ENCODE data around the gene AMHR2.
"Not testable (repeated sequence)": the region's sequence is repeated elsewhere in the genome, so short reads cannot be mapped to it uniquely, and the experiment has no call there.

Gene AMHR2

DNA sequence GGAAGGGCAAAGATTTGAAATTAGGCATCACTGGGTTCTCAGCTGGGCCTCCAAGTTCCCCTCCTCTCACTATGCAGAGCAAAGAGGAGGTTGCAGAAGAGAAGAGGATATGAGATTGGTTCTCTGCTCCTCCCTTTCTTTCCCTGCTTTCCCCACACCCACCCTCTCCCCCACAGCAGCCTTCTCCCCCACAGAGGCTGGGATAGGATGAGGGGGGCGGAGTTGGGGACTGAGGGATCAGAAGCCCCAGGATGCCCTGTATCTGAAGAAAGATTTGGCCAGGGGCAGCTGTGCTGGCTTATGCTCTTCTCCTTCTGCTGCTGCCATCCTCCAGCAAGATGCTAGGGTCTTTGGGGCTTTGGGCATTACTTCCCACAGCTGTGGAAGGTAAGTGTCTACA lies at the start of gene AMHR2:
Gene AMHR2, plus strand, starts transcription at position 259 of the 400 bp plus-strand sequence. Its CDS starts 80 bp downstream, at position 339.
- no peak for DNase-seq

DNA sequence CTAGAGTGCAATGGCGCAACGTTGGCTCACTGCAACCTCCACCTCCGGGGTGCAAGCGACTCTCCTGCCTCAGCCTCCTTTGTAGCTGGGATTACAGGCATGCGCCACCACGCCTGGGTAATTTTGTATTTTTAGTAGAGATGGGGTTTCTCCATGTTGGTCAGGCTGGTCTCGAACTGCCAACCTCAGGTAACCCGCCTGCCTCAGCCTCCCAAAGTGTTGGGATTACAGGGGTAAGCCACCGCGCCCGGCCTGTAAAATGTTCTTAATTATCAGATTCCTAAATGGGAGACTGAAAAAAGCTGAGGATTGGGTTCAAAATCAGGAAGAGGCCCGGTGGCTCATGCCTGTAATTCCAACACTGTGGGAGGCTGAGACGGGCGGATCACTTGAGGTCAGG lies 49.4 kb upstream of the AMHR2 start:
- not testable (repeated sequence) for DNase-seq

DNA sequence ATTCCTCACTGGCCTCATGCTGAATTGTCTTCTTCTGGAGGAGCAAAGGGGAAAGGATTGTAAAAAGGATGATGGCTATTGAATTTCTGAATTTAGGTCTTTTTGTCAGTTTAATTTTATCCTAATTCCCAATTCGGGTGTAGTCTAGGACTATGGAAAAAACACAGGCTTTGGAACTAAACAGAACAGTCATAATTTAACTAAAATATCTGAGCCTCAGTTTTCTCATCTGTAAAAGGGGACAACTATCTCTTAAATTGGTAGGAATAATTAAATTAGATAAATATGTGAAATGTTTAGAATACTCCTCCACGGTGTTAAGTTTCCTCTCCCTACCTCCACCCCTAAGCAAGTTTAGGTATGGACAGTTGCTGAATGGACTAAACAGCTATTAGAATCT lies 46.9 kb upstream of the AMHR2 start:
- no peak for DNase-seq

- DNase-seq: no peak
These were observed 45.4 kb upstream of the AMHR2 start for GRCh38 chr12:53378222-53378621.

DNA sequence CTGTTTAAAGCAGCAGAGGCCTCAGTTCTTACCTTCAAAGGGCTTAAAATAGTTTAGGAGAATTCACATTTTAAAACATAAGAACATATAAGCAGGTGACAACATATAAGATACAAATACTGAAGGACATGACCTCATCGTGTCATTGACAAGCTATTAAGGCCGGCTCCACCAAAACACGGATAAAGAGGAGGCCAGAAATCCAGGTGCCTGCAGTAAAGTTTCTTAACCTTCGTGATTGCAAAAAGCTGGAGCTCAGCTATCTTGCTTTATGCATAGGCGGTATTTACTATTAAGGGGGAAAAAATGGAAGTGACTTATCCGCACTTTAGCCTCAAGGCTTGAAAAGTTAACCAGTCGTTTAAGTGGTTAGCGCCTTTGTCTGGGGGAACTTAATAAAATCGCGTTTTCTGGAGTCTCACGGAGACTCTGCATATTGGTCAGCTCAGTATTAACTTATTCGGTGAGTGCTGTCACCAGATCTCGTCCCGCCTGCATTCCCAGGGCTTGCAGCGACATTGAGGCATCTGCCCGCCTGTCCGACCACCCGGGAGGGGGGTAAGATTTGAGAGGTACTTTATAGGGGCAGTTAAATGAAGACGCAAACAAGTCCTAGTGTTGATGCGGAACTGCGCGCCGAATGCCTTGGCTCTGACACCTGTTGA lies 44.8 kb upstream of the AMHR2 start:
- no peak for DNase-seq

- peak; percentile 98 to 100 (median 100) for DNase-seq
These were observed 44.1 kb upstream of the AMHR2 start for GRCh38 chr12:53379389-53380103.

- DNase-seq: peak; percentile 94 to 99 (median 97)
These were observed 43.4 kb upstream of the AMHR2 start, which contains the start of gene SP1 for GRCh38 chr12:53380104-53380793. SP1 (plus strand) TSS chr12:53380176; CDS start chr12:53380292, 116 bp downstream.

GRCh38 chr12:53380794-53381730 lies 42.6 kb upstream of the AMHR2 start:
- DNase-seq: peak; percentile 70 to 78 (median 77)

DNA sequence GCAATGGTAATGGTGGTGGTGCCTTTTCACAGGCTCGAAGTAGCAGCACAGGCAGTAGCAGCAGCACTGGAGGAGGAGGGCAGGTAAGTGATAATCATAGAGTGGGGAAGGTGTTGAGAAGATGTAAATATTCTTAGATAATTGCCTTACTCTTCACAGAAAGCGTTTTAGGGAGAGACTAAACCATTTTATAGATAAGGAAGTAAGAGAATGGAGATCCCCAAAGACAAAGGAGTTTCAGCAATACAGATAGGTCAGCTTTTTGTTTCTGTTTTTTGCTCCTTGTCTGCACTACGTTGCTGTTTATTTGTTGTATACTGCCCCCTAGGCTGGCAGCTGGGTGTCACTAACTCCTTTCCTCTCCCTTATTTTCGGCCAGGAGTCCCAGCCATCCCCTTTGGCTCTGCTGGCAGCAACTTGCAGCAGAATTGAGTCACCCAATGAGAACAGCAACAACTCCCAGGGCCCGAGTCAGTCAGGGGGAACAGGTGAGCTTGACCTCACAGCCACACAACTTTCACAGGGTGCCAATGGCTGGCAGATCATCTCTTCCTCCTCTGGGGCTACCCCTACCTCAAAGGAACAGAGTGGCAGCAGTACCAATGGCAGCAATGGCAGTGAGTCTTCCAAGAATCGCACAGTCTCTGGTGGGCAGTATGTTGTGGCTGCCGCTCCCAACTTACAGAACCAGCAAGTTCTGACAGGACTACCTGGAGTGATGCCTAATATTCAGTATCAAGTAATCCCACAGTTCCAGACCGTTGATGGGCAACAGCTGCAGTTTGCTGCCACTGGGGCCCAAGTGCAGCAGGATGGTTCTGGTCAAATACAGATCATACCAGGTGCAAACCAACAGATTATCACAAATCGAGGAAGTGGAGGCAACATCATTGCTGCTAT lies 41.7 kb upstream of the AMHR2 start:
- peak; percentile 92 to 95 (median 93) for DNase-seq

- no peak for DNase-seq
These were observed 40.4 kb upstream of the AMHR2 start for GRCh38 chr12:53383258-53383657.

DNA sequence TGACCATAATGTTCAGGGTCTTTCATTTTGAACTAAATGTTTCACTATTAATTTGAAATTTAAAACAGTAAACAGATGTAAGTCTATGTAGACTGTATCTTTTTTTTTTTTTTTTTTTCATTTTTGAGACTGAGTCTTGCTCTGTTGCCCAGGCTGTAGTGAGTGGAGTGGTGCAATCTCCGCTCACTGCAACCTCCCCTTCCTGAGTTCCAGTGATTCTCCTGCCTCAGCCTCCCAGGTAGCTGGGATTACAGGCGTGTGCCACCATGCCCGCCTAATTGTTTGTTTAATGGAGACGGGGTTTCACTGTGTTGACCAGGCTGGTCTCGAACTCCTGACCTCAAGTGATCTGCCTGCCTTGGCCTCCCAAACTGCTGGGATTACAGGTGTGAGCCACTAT lies 37.3 kb upstream of the AMHR2 start:
- DNase-seq: not testable (repeated sequence)

GRCh38 chr12:53388932-53389331 lies 34.7 kb upstream of the AMHR2 start:
- DNase-seq: no peak

GRCh38 chr12:53389702-53390101 lies 34.0 kb upstream of the AMHR2 start:
- DNase-seq: no peak

DNA sequence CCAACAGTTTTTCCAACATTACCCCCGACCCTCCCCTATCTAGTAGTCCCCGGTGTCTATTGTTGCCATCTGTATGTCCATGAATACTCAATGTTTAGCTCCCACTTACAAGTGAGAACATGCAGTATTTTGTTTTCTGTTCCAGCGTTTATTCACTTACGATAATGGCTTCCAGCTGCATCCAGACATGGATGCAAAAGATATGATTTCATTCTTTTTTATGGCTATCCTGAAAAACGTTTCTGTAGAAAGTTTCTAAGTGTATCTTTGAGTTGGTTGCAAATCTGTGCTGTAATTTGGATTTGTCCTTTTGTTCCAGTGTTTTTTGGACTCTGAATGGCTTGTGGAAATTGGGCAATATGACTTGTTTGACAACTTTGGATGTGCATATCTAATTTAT lies 31.9 kb upstream of the AMHR2 start:
- DNase-seq: no peak

- no peak for DNase-seq
These were observed 23.8 kb upstream of the AMHR2 start for GRCh38 chr12:53399896-53400295.

DNA sequence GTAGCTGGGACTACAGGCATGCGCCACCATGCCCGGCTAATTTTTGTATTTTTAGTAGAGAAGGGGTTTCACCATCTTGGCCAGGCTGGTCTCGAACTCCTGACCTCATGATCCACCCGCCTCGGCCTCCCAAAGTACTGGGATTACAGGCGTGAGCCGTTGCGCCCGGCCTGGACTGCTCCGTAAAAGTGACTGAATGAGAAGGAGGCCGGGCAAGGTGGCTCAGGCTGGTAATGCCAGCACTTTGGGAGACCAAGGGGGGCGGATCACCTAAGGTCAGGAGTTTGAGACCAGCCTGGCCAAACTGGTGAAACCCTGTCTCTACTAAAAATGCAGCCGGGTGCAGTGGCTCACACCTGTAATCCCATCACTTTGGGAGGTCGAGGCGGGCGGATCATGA lies 21.3 kb upstream of the AMHR2 start:
- not testable (repeated sequence) for DNase-seq

DNA sequence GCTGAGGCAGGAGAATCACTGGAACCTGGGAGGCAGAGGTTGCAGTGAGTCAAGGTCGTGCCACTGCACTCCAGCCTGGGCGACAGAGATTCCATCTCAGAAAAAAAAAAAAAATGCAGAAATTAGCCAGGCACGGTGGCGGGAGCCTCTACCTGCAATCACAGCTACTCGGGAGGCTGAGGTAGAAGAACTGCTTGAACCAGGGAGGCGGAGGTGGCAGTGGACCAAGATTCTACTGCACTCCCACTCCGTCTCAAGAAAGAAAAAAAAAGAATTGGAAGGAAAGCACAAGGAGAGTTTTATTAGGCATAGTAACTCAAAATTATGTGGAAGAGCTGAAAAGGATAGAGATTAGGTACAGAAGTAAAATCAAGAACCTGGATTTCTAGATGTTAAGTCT lies 20.8 kb upstream of the AMHR2 start:
- no peak for DNase-seq

DNA sequence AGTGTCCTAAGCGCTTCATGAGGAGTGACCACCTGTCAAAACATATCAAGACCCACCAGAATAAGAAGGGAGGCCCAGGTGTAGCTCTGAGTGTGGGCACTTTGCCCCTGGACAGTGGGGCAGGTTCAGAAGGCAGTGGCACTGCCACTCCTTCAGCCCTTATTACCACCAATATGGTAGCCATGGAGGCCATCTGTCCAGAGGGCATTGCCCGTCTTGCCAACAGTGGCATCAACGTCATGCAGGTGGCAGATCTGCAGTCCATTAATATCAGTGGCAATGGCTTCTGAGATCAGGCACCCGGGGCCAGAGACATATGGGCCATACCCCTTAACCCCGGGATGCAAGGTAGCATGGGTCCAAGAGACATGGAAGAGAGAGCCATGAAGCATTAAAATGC lies 12.7 kb upstream of the AMHR2 start:
- DNase-seq: no peak

DNA sequence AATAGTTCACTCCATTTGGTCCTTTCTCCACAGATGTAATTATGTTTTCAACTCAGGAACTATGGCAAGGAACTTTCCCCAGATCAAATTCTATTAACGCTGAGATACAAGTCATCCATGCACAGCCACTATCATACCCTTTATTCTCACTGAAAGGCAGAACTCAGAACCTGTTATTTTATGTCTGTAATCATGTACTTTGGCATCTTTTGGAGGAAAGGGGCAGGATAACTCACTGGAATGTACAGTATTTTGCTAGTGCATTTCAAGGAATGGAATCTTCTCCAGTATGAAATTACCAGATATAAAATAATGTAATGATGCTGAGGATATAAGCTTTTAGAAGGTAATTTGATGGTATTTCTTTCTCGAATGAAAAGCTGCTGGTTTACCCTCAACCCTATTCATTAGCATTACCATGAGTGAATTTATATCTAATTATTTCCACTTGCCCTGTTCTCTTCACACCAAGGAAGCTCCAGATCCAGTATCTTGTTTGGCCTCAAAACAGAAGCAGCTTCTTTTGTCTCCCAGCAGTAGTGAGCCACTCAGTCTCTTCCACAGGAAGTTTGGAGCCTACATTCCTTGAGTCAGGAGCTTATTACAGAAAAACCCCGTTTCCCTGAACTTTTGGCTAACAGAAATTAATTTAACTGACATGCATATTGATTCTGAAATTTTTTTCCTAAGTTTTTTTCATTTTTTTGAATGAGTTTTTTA lies 10.0 kb upstream of the AMHR2 start:
- no peak for DNase-seq

- DNase-seq: no peak
These were observed 8.8 kb upstream of the AMHR2 start for GRCh38 chr12:53414756-53415417.
